Transverse colon (tissue), 4 donors: Measurements from ENCODE around the gene NOTUM. TPM values are rescaled to one million over a fixed set of nuclear protein-coding genes. Genes with fewer than 3 reads are reported as not detected.

Experiments
- DNase-seq: peaks from one replicate; pipeline ENCODE4 v3.0.0-alpha.2; 2019
- H3K27ac ChIP-seq, 4 donors: fragments of 200-600 bp; sonication (generic); 2 replicates each; pipeline ENCODE4 v1.5.1; 2016 to 2018; ENCODE audit warnings: inconsistent platforms in 4 of 4
- H3K27me3 ChIP-seq: fragments of 200-600 bp; sonication (generic); 2 replicates; pipeline ENCODE4 v1.5.1; 2017; ENCODE audit warnings: inconsistent platforms
- H3K36me3 ChIP-seq, 4 donors: fragments of 200-600 bp; sonication (generic); 2 replicates each; pipeline ENCODE4 v1.5.1; 2017 to 2019; ENCODE audit warnings: inconsistent platforms in 4 of 4
- H3K4me1 ChIP-seq, 4 donors: fragments of 200-600 bp; sonication (generic); 2 replicates each; pipeline ENCODE4 v1.5.1; 2017 to 2020; ENCODE audit warnings: inconsistent platforms in 4 of 4
- H3K4me3 ChIP-seq, 4 donors: fragments of 200-600 bp; sonication (generic); 1 replicate in 1 of 4; 2 replicates in 3 of 4; pipeline versions ENCODE4 v1.5.1 to v1.6.1; 2017 to 2019; ENCODE audit warnings: inconsistent platforms in 4 of 4
- H3K9me3 ChIP-seq, 2 donors: fragments of 200-600 bp; sonication (generic); 2 replicates each; pipeline ENCODE4 v1.5.1; 2017 to 2019; ENCODE audit warnings: inconsistent platforms in 2 of 2
- CTCF ChIP-seq, 5 experiments: fragments of 200-600 bp in 3 of 5; fragments of 450-650 bp in 2 of 5; sonication (generic) in 3 of 5; IDR thresholded peaks; 1 replicate in 2 of 5; 2 replicates in 3 of 5; pipeline ENCODE4 v1.5.1; 2016 to 2017; ENCODE audit warnings: antibody characterized with exemption in 5 of 5, inconsistent platforms in 3 of 5, mild to moderate bottlenecking in 2 of 5, moderate library complexity in 1 of 5
- EP300 ChIP-seq: sonication (generic); formaldehyde crosslinking; IDR thresholded peaks from one replicate; pipeline ENCODE4 v1.6.1; 2017; ENCODE audit warnings: antibody characterized with exemption, low read depth
- POLR2A ChIP-seq: fragments of 450-650 bp; IDR thresholded peaks from one replicate; pipeline ENCODE4 v1.6.1; 2016; ENCODE audit warnings: antibody characterized with exemption, mild to moderate bottlenecking, moderate library complexity
- POLR2AphosphoS5 ChIP-seq, 3 donors: sonication (generic); formaldehyde crosslinking; IDR thresholded peaks; one replicate each; pipeline ENCODE4 v1.6.1; 2016; ENCODE audit warnings: antibody characterized with exemption in 3 of 3
- WGBS, 2 donors: methylation state at CpG; one replicate each; pipeline ENCODE4 v1.1.5; 2018; ENCODE audit warnings: low coverage in 1 of 2; 5-methylcytosine and 5-hydroxymethylcytosine counted together
- in situ Hi-C, 4 donors: fragments of 200-750 bp; cut with MboI; loops; one replicate each; pipeline versions ENCODE4 v1.15.0 to v1.15.1; 2017; ENCODE audit warnings: low sequenced_read_pairs in 3 of 4, low pct_ligation_motif_present in 1 of 4, low pct_unique_long_range_greater_than_20kb in 1 of 4
- intact Hi-C: fragments of 100-400 bp; cut with DNase I; formaldehyde crosslinking; loops from one replicate; pipeline ENCODE4 v1.15.1; 2023; ENCODE audit warnings: low total_unique reads
- total RNA-seq, 4 donors: library from RNA; depleted of rRNA; stranded (reverse); fragments of >200 nt; gene quantifications; one replicate each; pipeline ENCODE4 v1.1.0, GENCODE V29; 2016

The NOTUM gene
- total RNA-seq, 4 donors from 2014 or later: not detected

GRCh38 chr17:81951785-81952684 is 9.0 kb downstream of the NOTUM start:
- intact Hi-C loops: no loop called here
- in situ Hi-C loops: loop anchor here in 1 of 4 donors (25.0 kb wide), 1 partner anchor 210 kb away; no protein-coding TSS in a partner anchor
- Histone ChIP-seq H3K27ac (no peak overlapping the region), H3K4me1 (no peaks in the 10 kb centered on the region), H3K27me3 (peaks cover 6% of the 10 kb centered on the region), H3K9me3 (no peaks in the 10 kb centered on the region), H3K4me3 (no peak overlapping the region), H3K36me3 (no peaks in the 10 kb centered on the region)
- no peak for TF ChIP-seq POLR2A
- TF ChIP-seq CTCF (IDR thresholded peaks at IDR 0.05): no peak
- no peak for TF ChIP-seq EP300
- TF ChIP-seq POLR2AphosphoS5 (IDR thresholded peaks at IDR 0.05): no peak
- DNase-seq: no peak
- WGBS, 2 donors: 35 to 48% methylated on average over 5 to 13 of the region's 13 CpGs

GRCh38 chr17:81950501-81950900 is 10.5 kb downstream of the NOTUM start:
- intact Hi-C loops: no loop called here
- no peak for TF ChIP-seq CTCF (IDR thresholded peaks at IDR 0.05)
- no peak for TF ChIP-seq EP300
- no peak for TF ChIP-seq POLR2A
- no peak for TF ChIP-seq POLR2AphosphoS5 (IDR thresholded peaks at IDR 0.05)

GRCh38 chr17:81948635-81949378 is 12.2 kb downstream of the NOTUM start:
- no peak for DNase-seq
- 77 to 93% methylated on average over 2 to 17 of the region's 17 CpGs for WGBS, 2 donors
- H3K36me3 ChIP-seq: no peaks in the 10 kb centered on the region
- no peak overlapping the region for H3K27ac ChIP-seq
- peaks cover 7% of the 10 kb centered on the region for H3K27me3 ChIP-seq
- no peaks in the 10 kb centered on the region for H3K4me1 ChIP-seq
- H3K4me3 ChIP-seq: no peak overlapping the region
- H3K9me3 ChIP-seq: no peaks in the 10 kb centered on the region
- TF ChIP-seq POLR2A (no peak), POLR2AphosphoS5 (IDR thresholded peaks at IDR 0.05) (no peak), CTCF (IDR thresholded peaks at IDR 0.05) (no peak), EP300 (no peak)
- in situ Hi-C loops (no loop called here), intact Hi-C loops (no loop called here)

More at GRCh38 chr17:81950501-81950900, 10.5 kb downstream of the NOTUM start:
- Histone ChIP-seq H3K9me3 (no peaks in the 10 kb centered on the region), H3K27me3 (no peaks in the 10 kb centered on the region), H3K4me3 (no peak overlapping the region), H3K4me1 (no peaks in the 10 kb centered on the region), H3K36me3 (no peaks in the 10 kb centered on the region), H3K27ac (no peak overlapping the region)
- no peak for DNase-seq
- in situ Hi-C loops: loop anchor here in 1 of 4 donors (25.0 kb wide), 1 partner anchor 212 kb away; no protein-coding TSS in a partner anchor
- 69 to 79% methylated on average over 7 to 15 of the region's 15 CpGs for WGBS, 2 donors

- TF ChIP-seq EP300 (no peak), POLR2A (no peak), POLR2AphosphoS5 (IDR thresholded peaks at IDR 0.05) (no peak), CTCF (IDR thresholded peaks at IDR 0.05) (no peak)
- in situ Hi-C loops: no loop called here
Measured at GRCh38 chr17:81947189-81947588, 13.8 kb downstream of the NOTUM start, which contains the start of gene MYADML2. TSS of gene MYADML2 (minus strand) at chr17:81947233. CDS start at chr17:81941741, 5,492 bp downstream.

More at GRCh38 chr17:81947189-81947588, 13.8 kb downstream of the NOTUM start, which contains the start of gene MYADML2:
- DNase-seq: no peak
- 40 to 81% methylated on average over 1 to 13 of the region's 13 CpGs for WGBS, 2 donors
- intact Hi-C loops: no loop called here
- peaks cover 19% of the 10 kb centered on the region for H3K27me3 ChIP-seq
- H3K4me1 ChIP-seq: no peaks in the 10 kb centered on the region
- H3K27ac ChIP-seq: no peak within 1 kb of the TSS
- H3K36me3 ChIP-seq: no peaks in the 10 kb centered on the region
- no peaks in the 10 kb centered on the region for H3K9me3 ChIP-seq
- H3K4me3 ChIP-seq: no peak within 1 kb of the TSS
